Fibroblast of the conjunctiva (primary cell): ENCODE data around the gene SARDH.

Experiments
- DNase-seq: peaks from one replicate; pipeline ENCODE4 v3.0.0-alpha.2; 2010; ENCODE audit warnings: low read depth

The SARDH gene

GRCh38 chr9:133643978-133644760, 94.0 kb downstream of the SARDH start:
- no peak for DNase-seq

DNA sequence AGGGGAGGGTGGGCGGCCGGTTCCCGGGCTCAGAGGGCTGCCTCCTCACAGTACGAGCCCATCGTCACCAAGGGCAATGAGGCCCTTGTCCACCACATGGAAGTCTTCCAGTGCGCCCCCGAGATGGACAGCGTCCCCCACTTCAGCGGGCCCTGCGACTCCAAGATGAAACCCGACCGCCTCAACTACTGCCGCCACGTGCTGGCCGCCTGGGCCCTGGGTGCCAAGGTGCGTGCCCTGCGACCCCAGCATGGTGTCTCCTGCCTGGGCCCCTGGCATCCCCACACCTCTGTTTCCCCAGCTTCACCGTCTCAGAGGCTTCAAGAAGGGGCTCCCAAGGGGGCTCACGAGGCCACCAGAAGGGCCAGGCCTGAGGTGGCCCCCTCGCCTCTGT, 94.8 kb downstream of the SARDH start:
- no peak for DNase-seq

- no peak for DNase-seq
Observed at GRCh38 chr9:133642708-133643361, 95.3 kb downstream of the SARDH start.

DNA sequence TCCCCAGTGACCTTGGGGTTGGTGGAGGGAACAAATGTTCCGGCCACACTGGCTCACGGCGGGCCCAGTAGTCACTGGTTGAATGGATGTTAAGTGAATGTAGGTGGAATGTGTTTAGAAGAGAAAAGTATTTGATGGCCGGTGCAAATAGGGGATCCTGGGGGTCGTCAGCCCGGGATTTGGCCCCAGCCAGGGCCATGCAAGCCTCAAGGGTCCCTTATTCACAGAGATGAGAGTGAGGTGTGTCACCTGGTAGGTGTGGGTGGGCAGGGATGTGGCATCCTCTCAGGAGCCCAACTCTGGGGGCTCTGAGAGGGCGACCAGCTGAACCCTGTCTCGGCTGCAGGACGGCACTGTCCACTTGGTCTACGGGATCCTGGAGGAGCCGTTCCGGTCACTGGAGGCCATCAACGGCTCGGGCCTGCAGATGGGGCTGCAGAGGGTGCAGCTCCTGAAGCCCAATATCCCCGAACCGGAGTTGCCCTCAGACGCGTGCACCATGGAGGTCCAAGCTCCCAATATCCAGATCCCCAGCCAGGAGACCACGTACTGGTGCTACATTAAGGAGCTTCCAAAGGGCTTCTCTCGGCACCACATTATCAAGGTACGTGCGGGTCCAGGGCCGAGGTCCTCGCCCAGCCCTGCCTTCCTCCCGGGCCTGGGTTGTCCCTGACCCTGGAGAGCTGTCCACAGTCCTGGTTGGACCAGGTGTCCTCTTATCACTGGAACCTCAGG, 96.1 kb downstream of the SARDH start:
- DNase-seq, result no peak

- no peak for DNase-seq
Observed at GRCh38 chr9:133641396-133641655, 96.8 kb downstream of the SARDH start.

DNA sequence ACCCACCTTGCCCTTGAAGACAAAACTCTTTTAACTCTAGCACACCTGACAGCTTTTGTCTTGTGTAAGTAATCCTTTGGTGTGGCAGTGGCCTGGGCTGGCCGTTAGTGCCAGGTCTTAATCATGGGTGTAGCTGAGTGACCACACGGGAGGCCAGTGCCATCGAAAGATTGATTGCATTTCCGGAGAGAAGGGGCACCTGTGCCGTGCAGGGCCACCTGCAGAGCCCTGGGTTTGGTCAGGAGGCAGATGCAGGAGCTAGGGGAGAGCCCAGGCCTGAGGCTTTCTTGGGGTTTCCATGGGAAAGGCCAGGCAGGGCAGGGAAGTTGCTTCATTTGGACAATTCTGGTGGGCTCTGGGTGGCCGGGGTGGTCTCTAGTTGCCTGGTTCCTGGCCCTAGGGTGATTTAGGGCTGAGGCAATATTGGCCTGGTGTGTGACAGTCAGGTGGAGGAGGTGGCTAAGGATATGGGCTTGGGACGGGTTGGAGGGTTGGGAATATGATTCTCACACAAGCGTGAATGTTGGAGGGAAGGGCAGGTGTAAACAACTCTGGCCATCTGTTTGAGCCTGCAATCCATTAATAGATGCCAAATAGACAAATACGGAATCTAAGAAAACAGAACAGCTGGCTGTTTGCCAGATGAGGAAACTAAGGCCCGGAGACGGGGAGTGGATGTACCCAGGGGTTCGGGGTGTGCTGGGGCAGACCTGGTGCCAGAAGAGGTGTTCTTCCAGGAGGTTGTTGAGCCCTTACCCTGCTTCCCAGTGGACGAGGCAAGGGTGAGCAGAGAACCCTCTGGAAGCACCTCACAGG, 97.4 kb downstream of the SARDH start:
- DNase-seq, result no peak

GRCh38 chr9:133640160-133640559, 98.0 kb downstream of the SARDH start:
- no peak for DNase-seq

DNA sequence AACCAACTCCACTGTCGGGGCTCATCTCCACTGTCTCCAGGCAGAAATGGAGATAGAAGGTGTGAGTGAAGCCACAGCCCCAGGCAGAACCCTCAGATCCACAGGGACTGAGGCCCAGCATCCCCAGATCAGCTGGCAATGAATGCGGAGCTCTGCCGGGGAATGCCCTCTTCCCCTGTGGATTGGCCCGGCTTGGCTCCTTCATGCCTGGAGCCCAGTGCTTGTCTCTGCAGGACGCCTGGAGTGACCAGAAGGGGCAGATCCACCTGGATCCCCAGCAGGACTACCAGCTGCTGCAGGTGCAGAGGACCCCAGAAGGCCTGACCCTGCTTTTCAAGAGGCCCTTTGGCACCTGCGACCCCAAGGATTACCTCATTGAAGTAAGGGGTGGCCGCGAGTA, 98.5 kb downstream of the SARDH start:
- no peak for DNase-seq

DNA sequence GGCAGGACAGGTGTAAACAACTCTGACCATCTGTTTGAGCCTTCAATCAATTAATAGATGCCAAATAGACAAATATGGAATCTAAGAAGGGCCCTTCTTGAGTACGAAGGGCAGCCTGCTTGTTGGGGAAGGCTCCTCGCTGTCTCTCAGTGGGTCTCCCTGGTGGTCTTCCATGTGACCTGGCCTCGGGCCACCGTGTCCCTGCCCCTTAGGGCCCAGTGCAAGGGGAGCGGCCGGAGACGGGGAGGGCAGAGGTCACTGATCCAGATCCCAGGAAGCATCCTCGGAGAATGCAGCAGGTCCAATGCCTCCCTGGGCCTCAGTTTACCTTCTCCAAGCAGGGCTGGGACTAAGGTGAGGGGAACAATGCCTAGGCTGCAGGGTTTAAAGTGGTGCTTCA, 99.4 kb downstream of the SARDH start:
- DNase-seq, result no peak

DNA sequence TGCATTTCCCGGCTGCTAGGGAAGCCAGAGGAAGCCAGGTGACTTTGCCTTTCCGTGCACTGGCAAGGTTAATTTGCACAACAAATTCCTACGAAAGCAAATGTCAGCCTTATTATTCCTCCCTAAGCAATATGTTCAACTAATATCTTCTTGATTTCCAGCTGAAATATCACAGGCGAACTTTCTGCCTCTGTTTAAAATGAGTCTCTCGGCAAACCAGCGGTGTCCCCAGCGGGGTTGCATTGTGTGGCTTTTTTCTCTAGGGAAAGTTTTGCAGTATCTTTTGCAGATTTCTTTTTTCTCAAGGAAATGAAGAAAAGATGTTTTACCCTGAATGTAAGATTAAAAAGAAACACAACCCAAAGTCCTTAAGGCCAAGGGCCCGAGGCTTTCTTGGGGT, 100.1 kb downstream of the SARDH start:
- no peak for DNase-seq

DNA sequence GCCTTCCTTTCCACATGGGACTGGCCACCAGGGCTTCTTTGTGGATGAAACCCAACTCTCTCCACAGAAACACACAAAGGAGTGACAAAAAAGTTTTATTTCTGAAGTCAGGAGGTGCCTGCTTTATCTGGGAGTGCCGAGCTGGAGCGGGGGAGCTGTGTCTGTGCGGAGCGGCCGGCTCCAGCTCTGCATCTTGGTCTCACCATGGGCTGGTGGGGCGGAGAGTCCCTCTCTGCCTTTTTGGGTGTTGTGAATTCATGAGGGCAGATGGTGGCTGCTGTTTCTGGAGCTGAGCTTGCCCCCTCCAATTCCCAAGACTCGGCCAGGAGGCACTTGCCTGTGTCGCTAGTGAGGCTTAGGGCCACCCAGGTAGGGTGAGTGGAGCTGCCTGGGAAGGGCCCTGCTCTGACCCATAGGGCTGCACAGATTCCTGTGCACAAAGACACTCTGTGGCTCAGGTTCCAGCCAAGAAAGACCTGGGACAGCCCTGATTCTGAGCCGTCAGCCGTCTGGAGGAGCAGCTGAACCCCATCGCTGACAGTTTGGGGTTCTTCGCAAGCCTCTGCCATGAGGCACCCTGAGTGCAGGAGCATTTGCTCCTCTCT, 100.6 kb downstream of the SARDH start:
- no peak for DNase-seq

DNA sequence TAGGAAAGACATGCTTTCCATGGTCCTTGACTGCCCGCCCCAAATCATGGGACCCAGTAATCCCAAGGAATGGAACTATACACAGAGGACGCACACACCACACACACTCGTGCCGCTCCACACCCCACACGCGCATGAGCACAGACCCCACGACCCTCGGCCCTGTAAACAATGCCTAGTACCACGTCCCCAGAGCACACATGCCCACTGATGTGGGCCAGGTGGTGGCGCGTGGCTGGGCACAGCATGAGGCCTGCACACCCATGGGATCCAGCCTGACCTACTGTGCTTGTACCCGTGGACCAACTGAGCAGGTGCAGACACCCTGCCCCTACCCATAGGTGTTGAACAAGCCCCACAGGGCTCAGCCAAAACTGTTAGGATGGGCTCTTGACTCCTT, 101.2 kb downstream of the SARDH start:
- no peak for DNase-seq

- DNase-seq, result no peak
Observed at GRCh38 chr9:133635533-133636531, 102.3 kb downstream of the SARDH start, which contains the start of gene DBH. DBH (plus strand) TSS chr9:133636363; CDS start chr9:133636372, 9 bp downstream.

- no peak for DNase-seq
Observed at GRCh38 chr9:133635098-133635497, 103.1 kb downstream of the SARDH start.

DNA sequence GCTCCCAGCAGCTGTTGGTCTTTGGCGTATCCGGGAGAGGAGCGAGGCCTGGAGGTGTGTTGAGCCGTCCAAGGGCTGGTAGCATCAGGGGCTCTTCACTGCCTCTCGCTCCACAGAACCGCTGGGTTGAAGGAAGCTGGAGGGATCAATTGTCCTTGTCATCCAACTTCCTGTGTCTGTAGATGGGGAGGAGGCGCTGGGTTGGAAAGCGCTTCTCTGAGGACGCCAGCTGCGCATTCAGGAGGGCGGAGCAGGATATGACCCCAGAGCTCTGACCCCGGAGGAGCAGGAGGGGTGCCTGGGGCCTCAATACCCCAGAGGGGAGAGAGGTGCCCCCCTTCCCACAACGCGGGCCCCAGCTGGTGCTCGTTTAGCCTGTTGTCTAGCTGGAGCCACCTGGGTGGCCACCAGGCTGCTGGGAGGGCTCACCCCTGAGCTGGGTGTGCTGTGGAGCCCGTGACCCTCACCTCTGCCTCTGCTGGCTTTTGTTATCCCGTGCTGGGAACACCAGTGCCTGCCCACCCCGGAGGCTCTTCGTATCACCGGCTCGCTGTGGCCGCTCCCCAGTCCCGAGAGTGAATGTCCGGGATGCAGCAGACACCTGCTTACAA, 104.0 kb downstream of the SARDH start:
- DNase-seq, result no peak

DNA sequence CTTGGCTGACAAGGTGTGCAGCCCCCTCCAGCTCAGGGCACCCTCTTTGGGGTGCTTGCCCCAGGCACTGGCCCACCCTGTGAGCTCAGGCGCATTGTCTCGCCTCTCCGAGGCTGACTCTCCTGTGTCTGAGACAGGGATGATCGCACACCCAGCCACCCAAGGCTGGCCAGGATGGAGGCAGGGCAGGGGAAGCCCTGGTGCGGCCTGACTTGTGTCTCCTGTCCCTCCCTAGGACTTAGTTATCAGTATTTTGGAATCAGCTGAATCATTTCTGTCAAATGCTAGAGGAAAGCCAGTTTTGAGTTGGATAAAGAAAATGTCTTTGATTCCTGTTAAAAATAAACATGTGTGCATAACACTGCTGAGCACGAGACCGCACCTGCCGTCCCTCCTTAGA, 104.5 kb downstream of the SARDH start:
- DNase-seq, result no peak

- no peak for DNase-seq
Observed at GRCh38 chr9:133632806-133633680, 105.1 kb downstream of the SARDH start.

DNA sequence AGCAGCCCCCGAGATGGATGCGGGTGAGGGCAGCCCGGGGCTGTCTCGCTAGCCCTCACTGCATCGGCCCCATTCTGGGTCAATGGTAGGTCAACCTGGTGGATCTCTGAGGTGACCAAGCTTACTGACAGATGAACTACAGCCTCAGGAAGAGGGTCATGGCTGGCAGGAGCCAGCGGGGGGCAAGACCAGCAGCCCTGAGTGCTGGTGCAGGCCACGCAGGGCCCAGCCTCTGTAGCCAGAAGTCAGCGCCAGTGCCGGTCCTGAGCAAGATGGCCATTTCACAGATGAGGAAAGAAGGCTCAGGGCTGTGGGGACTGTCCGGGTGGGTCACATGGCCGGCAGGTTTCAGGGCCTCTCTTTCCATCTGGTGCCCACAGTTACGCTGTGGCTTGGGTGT, 107.0 kb downstream of the SARDH start:
- DNase-seq, result no peak
